GM21786 (cell line): Measurements from ENCODE around the gene GTPBP4.

Experiments used
- ATAC-seq: cut with Tn5 transposase; IDR thresholded peaks from one replicate; pipeline ENCODE4 v1.9.1; 2021; ENCODE audit not compliant: unreplicated experiment

Gene GTPBP4

DNA sequence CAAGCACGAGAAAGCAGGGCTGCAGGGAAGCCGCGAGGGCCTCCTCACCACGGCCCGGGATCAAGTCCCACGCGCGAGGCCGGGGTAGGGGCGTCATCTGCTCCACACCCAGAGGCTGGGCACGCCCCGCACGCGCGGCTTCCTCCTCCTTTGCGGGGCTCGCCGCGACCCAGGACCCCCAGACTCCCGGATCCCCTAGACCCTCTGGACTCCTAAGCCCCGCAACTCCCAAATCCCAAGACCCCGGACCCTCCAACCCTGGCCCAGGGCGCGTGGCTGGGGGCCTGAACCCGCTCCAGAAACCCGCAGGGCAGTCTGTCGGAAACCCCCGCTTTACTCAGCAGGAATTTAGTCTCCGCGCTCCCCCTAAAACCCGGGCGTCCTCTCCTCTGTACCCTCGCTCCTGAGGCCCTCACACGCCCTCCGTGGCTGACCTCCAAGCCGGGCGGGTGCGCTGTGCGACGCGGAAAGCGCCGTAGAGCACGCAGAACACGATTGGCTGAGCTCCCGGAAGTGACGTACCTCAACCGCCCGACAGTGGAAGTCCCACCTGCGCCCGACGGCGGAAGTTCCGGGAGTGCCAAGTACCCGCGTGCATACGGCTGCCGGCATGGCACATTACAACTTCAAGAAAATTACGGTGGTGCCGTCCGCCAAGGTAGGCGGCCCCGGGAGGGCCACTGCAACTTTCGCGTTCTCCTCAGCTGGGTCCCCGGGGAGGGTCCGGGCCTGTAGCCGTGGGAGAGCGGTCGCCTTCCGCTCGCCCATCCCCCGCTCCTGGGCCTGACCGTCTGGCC, at the start of gene GTPBP4:
TSS of gene GTPBP4 (plus strand) at position 565 of the 797 bp plus-strand sequence. CDS start at position 611, 46 bp downstream.
- peak; percentile 97 for ATAC-seq

DNA sequence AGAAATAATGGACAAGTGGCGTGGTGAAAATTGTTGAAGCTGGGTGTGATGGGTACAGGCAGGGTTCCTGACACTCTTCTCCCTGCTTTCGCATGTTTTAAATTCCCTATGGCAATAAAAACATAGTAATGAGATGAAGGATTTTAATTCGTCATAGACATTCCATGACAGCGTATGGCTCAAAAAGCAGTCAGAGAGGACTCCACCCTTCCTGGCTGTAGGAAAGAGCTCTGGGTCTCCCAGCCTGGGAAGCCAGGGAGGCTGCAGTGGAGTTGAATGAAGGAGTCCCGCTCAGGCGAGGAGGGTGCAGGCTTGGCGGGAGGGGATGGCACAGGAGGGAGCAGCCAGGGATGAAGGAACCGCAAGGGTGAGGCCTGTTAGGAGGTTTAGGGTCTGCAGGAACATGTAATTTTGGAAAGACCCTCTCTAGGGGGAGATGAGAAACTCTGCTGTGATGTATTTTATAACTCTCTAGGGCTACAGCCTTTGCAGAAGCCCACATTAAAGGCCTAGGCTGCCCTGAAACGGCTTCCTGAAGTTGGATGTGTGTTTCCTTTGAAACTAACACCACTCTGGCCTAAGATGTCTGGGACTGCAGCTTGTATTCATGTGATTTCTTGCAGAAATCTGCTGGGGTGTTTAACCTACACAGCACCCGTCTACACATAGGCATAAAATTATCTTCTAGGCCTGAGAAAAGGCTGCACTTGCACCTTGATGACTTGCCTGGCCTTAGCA, 49.1 kb upstream of the GTPBP4 start:
- ATAC-seq = no peak

DNA sequence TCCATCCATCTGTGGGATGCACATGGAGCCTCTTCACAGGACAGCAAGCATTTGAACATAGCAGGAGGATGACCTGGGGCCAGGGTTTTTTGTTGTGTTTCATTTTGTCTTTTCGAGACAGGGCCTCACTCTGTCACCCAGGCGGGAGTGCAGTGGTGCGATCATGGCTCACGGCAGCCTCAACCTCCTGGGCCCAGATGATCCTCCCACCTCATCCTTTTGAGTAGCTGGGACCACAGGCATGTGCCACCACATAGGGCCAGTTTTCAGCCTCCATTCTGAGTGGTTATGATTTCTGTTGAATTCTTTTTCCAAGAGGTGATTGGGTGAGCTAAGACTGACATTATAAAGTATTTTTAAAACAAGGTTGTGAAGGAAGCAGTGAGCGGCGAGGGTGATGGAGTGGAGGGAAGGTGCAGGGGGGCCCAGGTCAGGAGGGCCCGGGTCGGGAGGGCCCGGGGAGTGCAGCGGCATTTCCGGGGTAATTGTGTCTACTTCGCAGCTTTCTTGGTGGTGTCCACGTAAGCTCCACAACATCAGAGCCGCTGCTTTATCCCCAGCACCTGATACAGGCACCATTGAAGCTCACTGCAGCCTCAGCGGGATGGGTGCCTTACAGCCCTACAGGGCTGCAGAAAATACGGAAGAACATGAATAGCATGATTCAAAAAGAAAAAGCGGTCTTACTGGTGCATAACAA, 44.8 kb upstream of the GTPBP4 start:
- ATAC-seq = peak; percentile 50

DNA sequence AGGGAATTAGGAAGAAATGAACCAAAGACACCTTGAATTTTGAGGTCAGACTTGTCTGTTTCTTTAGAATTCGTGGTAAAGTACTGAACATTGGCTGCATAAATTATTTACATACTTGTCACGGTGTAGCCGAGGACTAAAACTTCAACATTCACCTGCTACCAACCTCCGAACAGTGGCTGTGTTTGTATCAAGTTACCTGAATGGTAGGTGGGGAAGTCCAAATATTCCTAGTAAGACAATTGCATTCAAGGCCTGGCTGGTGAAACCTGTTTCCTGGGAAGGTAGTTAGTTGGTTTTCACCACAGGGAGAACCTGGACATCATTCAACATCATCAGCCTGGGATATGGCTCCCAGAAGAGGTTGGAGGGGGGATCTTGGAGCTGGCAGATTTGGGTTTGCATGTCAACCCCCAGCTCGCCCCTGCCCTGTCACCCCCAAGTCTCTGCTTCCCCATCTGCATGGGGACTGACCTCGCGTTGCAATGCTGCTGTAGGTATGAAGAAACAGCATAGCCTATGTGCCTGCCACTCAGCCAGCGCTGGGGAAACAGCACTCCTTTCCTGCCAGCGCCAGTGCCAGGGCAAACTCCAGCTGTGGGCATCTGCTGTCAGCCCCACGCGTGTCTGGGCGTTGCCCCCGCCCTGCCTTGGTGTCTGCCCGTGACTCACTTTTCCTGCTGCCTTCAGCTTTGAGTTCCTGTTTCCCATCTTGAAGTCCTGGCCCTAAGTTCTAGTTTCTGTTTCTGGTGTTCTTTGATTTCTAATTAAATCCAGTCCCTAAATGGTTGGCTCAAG, 44.0 kb upstream of the GTPBP4 start:
- ATAC-seq = no peak

DNA sequence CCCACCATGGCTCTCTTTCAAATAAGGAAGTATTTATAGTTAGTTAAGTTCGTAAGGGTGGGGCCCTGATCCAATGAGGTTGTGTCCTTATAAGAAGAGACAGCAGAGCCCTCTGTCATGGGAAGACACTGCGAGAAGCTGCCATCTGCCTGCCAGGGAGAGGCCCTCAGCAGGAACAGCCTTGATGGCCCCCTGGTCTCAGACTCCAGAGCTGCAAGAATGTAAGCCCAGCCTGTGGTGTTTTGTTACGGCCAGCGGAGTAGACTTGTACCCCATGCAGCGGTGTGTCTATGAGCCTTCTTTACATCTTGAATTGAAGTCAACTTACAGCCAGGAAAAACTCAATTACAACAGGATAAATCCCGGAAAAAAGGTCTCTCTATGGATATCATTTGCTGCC, 42.5 kb upstream of the GTPBP4 start:
- no peak for ATAC-seq

DNA sequence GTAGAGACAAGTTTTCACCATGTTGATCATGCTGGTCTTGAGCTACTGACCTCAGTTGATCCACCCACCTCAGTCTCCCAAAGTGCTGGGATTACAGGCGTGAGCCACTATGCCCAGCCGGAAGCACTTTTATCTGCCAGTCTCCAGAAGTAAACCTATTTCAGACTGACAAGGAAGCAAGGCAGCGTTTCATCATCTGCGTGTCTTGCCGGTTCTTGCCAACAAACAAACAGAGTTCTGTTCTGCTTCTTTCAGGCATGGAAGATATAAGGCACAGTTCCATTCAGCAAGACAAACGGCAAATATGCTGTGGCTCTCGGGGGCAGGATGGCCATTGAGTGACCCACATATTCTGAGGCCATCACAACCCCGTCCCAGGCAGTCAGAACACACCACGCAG, 41.2 kb upstream of the GTPBP4 start:
- no peak for ATAC-seq

DNA sequence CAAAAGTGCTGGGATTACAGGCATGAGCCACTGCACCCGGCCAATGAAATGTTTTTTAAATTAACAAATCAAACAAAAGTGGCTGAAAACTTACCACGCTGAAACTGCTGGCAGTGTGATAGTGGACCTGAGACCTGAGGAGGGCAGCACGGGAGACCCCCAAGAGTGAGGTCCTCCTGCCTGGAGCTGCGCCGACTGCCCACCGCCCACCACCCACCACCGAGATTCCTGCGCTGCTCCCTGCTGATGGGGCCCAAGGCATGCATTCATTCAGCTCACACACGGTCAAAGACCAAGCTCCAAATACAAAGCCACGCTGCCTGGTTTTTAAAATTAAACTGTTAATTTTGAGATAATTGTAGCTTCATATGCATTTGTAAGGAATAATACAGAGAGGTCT, 40.4 kb upstream of the GTPBP4 start:
- ATAC-seq = no peak

DNA sequence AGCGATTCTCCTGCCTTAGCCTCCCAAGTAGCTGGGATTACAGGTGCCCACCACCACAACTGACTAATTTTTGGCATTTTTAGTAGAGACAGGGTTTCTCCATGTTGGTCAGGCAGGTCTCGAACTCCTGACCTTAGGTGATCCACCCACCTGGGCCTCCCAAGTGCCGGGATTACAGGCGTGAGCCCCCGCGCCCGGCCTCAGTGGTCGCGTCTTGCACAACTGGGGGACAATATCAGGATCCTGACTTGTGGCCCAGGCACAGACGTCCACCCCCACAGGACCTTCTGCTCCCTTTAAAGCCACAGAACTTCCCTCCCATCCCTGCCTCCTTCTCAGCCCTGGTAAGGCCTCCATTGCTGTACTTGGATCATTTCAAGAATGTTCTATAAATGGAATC, 39.9 kb upstream of the GTPBP4 start:
- ATAC-seq = no peak

DNA sequence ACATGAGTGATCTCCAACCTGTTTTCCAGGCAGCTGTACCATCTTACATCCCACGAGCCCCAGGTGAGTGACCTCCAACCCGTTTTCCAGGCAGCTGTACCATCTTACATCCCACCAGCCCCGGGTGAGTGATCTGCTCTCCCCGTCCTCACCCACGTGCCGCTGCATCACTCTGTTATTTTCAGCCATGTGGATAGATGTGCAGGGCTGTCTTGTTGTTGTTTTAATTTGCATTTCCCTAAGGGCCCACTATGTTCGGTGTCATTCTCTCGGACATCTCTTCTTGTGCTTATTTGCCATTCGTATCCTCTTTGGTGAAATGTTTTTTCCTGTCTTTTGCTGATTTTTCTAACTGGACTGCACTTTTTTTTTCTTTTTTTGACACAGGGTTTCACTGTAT, 38.8 kb upstream of the GTPBP4 start:
- no peak for ATAC-seq

DNA sequence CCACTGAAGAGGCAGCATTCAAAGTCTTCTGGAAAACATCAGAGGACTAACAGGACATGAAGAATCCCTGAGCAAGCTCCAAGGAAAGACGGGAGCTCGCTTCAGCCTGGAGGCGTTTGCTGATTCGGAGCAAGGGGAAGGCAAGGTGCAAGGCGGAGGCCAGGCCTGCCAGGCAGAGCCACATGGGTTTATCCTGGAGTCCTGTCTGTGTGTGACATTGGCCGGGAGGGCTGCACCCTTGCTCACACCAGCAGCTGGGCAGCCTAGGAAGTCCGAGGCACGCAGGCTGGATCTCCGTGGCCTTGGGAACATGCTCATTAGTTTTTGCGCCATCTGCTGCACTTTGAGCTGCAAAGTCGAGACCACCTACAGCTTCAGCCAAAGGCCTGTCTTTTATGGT, 34.4 kb upstream of the GTPBP4 start:
- no peak for ATAC-seq

DNA sequence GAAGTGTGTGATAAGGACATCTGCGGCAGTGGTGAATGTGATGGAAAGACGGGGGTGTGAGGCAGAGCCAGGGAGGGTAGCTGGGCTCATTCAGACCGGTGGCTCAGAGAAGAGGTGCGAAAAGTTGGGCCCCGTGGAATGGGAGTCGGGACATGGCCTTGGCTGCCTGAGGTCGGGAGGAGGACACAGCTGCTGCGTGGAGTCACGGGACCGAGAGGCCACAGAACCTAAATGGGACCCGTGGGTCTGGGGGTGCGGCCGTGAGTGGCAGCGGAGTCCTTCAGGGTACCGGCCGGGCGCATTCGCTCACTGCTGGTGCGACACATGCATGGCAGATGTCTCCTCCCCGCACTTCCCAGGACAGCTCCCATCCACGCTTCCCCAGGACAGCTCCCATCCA, 33.8 kb upstream of the GTPBP4 start:
- no peak for ATAC-seq

DNA sequence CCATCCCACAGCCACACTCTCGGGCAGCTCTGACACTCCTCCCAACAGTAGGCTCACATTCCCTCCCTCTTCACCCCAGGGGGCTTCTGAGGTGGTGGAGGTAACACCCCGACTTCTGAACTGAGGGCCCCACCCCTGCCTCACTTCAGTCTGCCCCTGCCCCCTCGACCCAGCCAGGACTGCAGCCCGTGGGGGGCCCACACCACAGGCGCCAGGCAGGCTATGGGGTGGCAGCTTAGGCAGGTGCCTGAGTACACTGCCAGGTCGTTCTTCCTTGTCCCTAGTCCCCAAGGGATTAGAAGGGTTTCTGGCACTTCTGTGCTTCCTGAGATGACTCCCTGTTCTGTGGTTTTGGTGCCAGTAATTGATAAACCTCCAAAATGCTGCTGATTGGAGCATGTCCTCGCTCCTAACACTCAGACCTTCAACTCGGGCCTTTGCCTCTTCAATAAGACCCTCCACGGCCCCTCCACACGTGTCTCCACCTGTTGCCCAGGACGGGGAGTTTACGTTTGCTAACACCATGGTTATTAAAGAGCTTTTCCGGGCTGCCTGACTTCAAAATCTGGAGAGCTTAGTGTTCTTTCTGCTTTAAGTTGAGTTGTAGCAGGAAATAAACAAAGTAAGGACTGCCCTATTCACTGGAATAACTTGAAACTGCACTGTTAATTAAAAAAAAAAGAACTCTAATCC, 33.0 kb upstream of the GTPBP4 start:
- no peak for ATAC-seq

DNA sequence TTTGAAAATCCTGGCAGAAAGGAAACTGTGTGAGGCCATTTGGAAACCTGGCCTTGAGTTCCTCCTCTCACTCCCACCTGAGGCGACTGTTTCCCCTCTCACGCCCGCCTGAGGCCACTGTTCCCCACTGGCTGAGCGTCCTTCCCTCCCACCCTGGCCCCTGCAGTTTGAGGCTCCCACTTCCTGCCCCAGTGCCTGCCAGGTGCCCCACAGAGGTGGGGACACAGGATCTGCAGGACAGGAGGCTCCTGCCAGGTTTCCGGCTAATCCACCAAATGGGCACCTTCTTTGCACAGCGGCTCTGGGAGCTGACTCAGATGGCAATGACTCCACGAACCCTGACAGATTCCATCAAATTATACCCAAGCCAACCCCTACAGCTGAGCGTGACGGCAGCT, 32.4 kb upstream of the GTPBP4 start:
- no peak for ATAC-seq

DNA sequence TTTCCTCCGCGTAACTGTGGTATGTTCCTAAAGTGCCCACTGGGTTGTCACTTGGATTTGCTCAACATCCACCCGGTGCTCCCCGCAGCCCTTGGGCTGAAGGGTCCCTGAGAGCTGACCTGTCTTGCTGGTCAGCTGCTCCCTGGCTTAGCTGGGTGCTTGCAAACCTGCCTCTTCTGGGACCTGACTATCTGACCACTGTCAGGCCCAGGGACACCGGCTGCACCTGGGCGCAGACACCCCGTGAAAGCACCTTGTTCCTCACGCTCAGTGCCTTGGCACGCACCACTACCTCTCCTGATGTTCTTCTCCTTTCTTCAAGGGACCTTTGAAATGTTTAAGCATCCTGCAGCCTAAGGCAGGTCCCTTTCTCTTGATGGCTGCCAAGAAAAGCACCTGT, 30.1 kb upstream of the GTPBP4 start:
- no peak for ATAC-seq

DNA sequence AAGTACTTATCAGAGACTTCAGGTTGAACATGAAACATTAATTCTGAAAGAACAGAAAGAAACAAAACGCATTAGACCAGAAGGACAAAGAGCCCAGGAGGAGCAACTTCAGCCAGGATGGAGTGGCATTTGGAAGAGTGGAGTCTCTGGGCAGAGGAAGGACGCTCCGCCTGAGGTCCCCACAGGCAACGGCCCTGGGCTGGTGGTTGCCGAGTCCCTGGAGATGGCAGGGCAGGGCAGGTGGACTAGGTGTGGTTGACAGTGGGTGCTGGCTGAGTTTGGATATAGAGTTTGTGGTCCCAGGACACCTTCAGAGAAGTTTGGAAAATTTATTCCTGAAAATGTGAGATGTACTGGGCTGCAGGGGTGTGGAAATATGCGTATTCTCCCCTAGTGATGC, 29.4 kb upstream of the GTPBP4 start:
- ATAC-seq = no peak

DNA sequence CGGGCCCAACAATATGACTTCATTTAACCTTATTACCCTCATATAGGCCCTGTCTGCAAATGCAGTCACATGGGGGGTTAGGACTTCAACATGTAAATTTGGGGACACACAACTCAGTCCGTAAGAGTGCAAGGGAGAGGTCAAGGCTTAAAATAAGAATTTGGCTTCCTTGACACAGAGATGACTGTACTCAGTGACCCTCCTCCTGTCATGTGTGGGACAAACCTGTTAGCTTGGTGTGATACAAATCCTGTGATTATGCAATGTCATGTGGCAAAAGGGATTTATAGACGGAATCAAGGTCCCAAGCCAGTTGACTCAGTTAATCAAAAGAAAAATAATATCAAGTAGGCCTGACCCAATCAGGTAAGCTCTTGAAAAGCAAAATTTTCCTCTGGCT, 25.9 kb upstream of the GTPBP4 start:
- no peak for ATAC-seq

DNA sequence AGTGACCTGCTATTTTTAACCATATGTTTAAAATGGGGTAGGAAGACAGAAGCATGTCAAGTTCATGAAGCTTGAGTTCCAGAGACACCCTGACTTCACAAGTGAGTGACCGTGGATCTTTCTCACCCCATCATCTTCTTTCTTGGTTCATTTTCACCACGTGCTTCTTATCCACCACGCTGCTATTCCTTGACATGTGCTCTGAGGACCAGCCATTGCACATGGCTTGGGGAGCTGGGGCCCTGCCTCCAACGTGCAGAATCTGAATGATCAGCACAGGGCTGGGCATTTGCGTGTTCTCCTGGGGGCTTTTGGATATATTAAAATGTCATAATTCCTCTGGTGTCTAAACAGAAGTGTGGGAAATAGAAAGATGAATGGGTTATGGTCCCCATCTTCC, 25.0 kb upstream of the GTPBP4 start:
- ATAC-seq = no peak

DNA sequence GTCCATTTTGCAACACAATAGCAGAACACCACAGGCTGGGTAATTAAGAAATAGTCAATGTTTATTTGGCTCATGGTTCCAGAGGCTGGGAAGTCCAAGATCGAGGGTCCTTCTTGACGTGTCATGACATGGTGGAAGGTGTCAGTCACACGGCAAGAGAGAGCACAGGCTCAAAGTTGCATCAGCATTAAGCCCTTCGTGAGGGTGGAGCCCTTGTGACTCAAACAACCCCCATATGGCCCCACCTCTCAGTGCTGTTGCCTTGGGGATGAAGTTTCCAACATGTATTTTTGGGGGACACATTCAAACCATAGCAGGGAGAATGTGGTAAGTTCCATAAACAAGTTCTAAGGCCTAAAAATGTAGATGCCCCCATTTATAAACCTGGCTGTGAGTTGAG, 24.6 kb upstream of the GTPBP4 start:
- ATAC-seq = no peak

DNA sequence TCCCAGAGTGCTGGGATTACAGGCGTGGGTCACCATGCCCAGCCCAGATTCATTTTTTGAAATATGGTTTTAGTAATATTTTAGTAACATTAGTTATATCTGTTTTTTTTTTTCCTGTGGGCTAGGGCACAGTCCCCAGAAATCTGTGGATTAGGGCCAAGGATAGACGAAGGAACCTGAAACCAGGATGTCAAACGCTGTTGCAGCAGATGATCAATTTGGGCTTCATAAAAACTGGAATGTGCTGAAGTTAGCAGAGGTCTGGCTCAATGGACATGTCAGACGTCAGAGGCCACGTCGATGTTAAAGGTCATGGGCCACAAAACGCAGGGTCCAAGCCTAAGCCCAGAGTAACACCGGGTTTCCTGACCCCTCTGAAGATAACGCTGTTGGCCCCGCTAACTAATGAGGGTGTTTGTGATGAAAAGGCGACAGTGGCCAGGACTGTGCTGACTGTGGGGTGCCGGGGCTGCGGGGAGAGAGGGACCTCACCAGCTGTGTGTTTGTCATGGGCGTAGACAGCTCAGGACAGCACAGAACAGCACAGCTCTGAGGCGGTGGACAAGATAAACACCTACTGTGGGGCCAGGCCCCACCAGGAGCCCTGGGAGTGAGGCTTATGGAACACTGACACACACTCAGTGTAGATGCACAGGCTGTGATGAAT, 23.8 kb upstream of the GTPBP4 start:
- ATAC-seq = no peak

DNA sequence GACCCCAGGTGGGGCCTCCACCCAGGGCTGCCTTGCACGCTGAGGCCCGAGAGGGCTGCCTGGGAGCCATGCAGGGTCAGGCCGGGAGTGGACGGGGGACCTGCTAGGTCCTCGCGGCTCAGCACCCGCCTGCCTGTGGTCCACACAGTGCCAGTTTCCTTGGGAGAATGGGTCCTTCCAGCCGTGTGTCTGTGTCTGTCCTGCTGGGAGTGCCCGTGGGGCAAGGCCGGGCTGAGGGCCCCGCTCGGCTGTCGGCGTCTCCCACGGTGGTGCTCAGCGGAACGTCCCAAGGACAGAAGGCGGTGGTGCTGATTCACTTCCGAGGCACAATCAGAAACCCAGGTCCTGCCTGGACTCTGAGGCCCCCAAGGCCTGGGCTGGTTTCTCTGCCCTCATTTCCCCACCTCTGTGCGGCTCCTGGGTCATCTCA, 23.2 kb upstream of the GTPBP4 start:
- ATAC-seq = no peak
